Measurements from ENCODE around the gene TNFRSF8. TPM values are rescaled to one million over a fixed set of nuclear protein-coding genes. Genes with fewer than 3 reads are reported as not detected.

Gene TNFRSF8
- total RNA-seq, 1 donor from 2014 or later, result 1.8 TPM

DNA sequence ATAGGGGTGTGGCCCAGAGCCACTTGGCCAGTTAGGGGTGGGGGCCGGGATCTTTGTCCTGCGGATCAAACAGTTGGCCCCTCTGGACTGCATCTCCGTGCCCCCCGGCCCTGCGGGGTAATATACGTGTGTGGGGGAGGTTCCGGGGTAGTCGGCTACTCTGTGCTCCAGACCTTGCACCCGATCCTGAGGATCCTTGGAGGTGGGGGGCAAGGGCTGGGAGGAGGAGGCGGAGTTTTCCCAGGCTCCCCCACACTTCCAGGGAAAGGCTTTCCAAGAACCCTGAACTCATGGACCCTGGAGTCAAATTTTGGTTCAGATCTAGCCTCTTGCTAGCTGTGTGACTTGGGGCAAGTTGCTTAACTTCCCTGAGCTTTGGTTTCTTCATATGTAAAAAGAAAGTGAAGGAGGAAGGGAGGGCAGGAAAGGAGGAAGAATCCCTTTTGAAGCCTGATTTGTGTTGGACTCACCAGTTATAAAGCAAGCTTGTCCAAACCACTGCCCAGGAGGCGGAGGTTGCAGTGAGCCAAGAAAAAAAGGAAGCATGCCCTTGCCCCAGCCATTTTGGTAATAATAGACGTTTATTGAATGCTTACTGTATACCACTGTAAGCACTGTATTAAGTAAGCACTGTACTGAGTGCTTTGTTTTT lies 43.1 kb upstream of the TNFRSF8 start:
- Histone ChIP-seq H3K4me1 (no peaks in the 10 kb centered on the region), H3K27me3 (no peaks in the 10 kb centered on the region), H3K4me3 (peak overlapping the region; percentile 99), H3K9me3 (no peaks in the 10 kb centered on the region), H3K36me3 (peaks cover 25% of the 10 kb centered on the region), H3K27ac (peak overlapping the region; percentile 89)
- ATAC-seq (peak; percentile 43), DNase-seq (no peak)
- TF ChIP-seq, protein P1, sequence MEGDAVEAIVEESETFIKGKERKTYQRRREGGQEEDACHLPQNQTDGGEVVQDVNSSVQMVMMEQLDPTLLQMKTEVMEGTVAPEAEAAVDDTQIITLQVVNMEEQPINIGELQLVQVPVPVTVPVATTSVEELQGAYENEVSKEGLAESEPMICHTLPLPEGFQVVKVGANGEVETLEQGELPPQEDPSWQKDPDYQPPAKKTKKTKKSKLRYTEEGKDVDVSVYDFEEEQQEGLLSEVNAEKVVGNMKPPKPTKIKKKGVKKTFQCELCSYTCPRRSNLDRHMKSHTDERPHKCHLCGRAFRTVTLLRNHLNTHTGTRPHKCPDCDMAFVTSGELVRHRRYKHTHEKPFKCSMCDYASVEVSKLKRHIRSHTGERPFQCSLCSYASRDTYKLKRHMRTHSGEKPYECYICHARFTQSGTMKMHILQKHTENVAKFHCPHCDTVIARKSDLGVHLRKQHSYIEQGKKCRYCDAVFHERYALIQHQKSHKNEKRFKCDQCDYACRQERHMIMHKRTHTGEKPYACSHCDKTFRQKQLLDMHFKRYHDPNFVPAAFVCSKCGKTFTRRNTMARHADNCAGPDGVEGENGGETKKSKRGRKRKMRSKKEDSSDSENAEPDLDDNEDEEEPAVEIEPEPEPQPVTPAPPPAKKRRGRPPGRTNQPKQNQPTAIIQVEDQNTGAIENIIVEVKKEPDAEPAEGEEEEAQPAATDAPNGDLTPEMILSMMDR (IDR thresholded peaks at IDR 0.05), result no peak
- intact Hi-C loops (cut with DNase I), result no loop called here

DNA sequence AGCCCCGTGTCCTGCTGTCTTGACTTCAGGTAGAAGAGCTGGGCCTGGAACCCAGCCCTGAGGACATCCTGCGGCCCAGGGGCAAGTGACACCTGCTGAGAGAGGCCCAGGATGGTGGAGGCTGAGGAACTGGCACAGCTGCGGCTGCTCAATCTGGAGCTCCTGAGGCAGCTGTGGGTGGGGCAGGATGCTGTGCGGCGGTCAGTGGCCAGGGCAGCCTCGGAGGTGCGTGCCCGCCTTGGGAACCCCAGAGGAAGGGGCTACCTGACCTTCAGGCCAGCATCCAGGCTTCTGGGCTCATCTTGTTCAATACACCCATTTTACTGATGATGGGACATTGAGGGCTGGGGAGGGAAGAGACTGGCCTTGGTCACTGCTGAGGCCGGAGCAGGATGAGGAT lies 41.5 kb upstream of the TNFRSF8 start:
- TF ChIP-seq, protein P1 (IDR thresholded peaks at IDR 0.05), result no peak
- intact Hi-C loops (cut with DNase I), result no loop called here
- H3K27ac ChIP-seq, result no peak overlapping the region
- H3K4me1 ChIP-seq, result no peaks in the 10 kb centered on the region
- H3K9me3 ChIP-seq, result no peaks in the 10 kb centered on the region
- H3K36me3 ChIP-seq, result peaks cover 35% of the 10 kb centered on the region
- H3K4me3 ChIP-seq, result no peak overlapping the region
- DNase-seq, result no peak
- no peak for ATAC-seq
- H3K27me3 ChIP-seq, result no peaks in the 10 kb centered on the region

DNA sequence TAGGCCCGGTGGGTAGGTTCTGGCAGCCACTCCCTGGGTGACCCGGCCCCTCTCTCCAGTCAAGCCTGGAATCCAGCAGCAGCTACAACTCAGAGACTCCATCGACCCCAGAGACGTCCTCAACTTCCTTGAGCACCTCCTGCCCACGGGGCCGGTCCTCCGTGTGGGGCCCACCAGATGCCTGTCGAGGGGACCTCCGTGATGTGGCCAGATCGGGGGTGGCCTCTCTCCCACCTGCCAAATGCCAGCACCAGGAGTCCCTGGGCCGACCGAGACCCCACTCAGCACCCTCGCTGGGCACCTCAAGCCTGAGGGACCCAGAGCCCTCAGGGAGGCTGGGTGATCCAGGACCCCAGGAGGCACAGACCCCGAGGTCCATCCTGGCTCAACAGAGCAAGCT lies 41.1 kb upstream of the TNFRSF8 start:
- peaks cover 39% of the 10 kb centered on the region for H3K36me3 ChIP-seq
- no peak for DNase-seq

DNA sequence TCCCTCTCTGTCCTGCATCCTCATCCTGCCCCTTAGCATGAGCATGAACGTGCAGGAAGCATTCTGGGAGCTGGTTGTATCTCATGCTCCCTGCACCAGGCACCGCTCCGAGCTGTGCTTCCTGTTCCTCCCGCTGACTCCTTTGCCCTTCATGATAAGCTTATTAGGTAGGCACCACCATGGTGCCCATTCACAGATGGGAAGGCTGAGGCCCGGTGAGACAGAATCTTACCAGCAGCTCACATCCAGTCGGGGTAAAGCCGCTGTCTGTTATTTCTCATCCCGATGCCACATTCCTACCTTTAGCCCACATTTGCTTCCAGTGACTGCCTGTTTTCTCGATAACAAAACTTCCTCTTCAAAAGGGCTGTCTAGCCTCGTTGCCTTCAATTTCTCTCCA lies 36.5 kb upstream of the TNFRSF8 start:
- Histone ChIP-seq H3K27ac (no peak overlapping the region), H3K36me3 (peaks cover 69% of the 10 kb centered on the region), H3K27me3 (no peaks in the 10 kb centered on the region), H3K9me3 (no peaks in the 10 kb centered on the region), H3K4me3 (no peak overlapping the region), H3K4me1 (peaks cover 2% of the 10 kb centered on the region)
- TF ChIP-seq, protein P1 (IDR thresholded peaks at IDR 0.05), result no peak
- intact Hi-C loops (cut with DNase I), result no loop called here
- ATAC-seq, result no peak
- DNase-seq, result no peak

More for the DNA sequence above, 41.1 kb upstream of the TNFRSF8 start:
- no peaks in the 10 kb centered on the region for H3K9me3 ChIP-seq
- no peak overlapping the region for H3K4me3 ChIP-seq
- TF ChIP-seq, protein P1 (IDR thresholded peaks at IDR 0.05), result no peak
- intact Hi-C loops (cut with DNase I), result no loop called here
- no peak overlapping the region for H3K27ac ChIP-seq
- no peak for ATAC-seq
- no peaks in the 10 kb centered on the region for H3K27me3 ChIP-seq
- H3K4me1 ChIP-seq, result no peaks in the 10 kb centered on the region

DNA sequence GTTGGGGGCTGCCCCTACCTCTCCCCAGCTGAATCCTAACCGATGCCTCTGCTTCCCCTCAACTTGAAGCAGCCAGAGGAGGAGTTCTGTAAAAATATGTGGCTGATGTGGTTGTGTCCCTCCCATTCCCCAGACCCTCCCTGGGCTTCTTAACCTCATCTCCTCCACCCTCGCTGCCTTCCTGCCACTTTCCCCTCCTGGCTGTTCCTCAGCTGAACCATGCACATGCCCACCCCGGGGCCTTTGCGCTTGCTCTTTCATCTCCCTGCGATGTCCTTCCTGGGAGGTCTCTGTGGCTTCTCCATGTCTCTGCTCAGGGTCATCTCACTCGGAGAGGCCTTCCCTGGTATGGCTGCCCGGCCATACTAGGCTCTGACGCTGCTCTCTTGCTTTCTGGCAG lies 34.9 kb upstream of the TNFRSF8 start:
- Histone ChIP-seq H3K9me3 (no peaks in the 10 kb centered on the region), H3K27ac (no peak overlapping the region), H3K36me3 (peaks cover 57% of the 10 kb centered on the region), H3K4me1 (peaks cover 10% of the 10 kb centered on the region), H3K4me3 (no peak overlapping the region), H3K27me3 (no peaks in the 10 kb centered on the region)
- no peak for DNase-seq
- intact Hi-C loops (cut with DNase I), result no loop called here
- no peak for ATAC-seq
- TF ChIP-seq, protein P1 (IDR thresholded peaks at IDR 0.05), result no peak
